Stimulated activated CD8-positive, alpha-beta memory T cell treated with anti-CD3 and anti-CD28 coated beads, Interleukin-2, amount 100 ng/mL, for 48 hours (primary cell): Measurements from ENCODE around the gene AP1M1.

ENCODE experiments used
- DNase-seq, 2 donors: peaks; one replicate each; pipeline ENCODE4 v3.0.0-alpha.2; 2020; ENCODE audit warnings: low read depth in 2 of 2

The AP1M1 gene

GRCh38 chr19:16232127-16232526 is 34.4 kb downstream of the AP1M1 start:
- no peak for DNase-seq

DNA sequence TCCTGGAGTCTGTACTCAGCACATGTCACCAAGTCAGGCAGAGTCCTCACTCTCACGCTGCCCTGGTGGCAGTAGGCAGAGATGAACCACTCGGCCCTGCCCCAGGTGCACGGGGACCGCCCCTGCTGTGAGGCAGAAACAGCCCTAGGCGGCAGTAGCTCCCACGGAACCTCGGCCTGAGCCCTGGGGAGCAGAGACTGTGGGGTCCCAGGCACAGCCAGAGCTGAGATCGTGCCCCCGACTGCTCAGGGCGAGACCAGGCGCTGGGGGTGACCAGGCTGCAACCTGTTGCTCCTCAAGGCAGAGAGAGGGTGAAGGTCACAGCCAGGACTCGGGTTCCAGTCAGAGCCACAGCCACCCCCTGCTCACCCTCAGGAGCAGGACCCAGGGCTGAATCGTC is 34.9 kb downstream of the AP1M1 start:
- no peak for DNase-seq

DNA sequence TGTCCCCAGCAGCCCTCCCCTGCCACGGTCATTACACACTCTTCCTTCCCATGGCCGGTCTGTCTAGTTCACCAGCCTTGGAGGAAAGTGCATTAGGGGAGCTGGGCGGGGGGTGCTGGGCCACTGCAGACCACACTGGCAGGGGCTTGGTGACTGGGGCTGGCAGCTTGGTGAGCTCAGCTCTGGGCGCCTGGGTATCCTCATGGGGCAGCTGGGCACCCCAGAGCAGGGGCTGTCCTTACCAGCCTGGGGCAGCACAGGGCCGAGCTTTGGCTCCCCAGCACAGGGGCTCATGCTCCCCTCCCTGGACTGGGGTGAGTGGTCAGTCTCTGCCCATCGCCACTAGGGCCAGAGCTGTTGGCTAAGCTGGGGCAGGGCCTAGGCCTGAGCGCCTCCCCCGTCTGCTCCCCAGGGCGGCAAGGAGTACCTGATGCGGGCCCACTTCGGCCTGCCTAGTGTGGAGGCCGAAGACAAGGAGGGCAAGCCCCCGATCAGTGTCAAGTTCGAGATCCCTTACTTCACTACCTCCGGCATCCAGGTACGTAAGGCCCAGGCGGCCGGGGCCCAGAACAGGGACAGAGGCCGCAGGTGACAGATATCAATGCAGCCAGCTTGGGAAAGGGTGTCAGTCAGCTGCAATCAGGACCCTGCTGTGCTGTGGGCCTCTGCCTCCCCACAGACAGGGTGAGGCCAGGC is 35.5 kb downstream of the AP1M1 start:
- no peak for DNase-seq

DNA sequence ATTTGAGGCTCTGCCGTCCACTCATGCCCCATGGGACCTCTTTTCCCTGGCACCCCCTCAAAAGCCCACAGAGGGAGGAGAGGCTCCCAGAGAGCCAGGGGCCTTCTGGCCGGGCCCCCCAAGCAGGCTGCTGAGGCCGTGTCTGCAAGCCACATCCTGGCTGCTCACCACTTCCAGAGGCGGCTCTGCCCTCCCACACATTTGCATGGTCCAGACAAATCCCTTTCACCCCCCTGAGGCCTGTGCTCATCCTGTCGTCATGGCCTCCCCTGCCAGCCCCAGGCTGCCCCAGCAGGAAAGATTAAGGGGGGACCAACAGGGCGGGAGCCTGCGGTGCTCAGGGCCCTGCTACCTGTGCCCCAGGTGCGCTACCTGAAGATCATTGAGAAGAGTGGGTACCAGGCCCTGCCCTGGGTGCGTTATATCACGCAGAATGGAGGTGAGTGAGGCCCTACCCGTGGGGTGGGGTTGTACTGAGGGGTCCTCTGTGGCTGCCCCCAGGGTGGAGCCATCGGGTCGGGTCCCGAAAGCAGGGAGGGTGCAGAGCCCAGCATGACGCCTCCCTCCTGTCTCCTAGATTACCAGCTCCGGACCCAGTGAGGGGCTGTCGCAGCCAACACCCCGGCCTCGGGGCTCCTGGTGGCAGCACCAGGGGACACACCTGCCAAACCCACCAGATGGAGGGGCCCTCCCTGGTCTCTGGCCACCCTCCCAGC is 36.3 kb downstream of the AP1M1 start:
- DNase-seq, result no peak

DNA sequence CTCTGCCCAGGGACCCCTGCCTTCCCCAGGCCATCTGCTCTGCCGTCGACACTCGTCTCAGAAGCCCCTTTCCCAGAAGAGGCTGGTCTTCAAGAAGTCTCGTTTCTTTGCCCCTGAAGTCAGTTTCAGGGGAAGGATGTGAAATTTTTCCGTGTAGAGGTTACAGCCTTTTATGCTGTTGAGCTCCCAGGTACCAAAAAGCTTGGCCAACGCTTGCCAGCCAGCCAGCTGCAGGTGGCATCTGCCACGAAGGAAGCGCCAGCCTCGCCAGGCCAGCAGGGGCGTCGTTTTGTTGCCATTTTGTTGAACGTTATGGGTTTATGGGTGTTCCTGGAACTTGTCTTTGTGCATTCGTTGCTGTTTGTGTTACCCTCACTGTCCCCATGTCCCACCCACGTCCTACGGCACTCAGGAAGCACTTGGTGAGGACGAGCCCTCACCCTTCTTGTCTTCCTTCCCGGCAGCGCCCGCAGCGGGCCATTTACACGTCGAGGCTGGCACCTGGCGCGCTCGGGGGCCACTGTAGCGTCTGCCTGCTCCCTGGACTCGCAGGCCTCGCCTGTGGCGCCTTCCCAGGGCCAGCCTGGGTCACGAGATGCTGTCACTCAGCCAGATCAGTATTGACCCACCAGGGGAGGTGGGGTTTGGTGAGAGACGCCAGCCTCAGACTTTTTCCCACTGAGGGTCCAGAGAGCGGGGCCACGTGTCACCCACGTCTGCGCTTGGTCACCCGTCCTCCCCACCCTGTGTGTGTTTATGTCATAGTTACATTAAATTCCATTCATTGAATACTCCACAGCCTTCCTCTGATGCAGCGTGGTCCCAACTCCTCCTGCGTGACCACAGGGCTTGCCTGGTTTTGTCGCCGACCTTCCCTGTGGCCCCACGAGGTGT is 37.1 kb downstream of the AP1M1 start:
- no peak for DNase-seq

GRCh38 chr19:16235811-16236652 is 38.3 kb downstream of the AP1M1 start:
- DNase-seq, result no peak

GRCh38 chr19:16244091-16244490 is 46.4 kb downstream of the AP1M1 start:
- no peak for DNase-seq

- DNase-seq, result peak; percentile 77 to 83
Measured at GRCh38 chr19:16247353-16248182, 49.9 kb downstream of the AP1M1 start.

GRCh38 chr19:16248380-16249023 is 50.8 kb downstream of the AP1M1 start:
- DNase-seq, result no peak

DNA sequence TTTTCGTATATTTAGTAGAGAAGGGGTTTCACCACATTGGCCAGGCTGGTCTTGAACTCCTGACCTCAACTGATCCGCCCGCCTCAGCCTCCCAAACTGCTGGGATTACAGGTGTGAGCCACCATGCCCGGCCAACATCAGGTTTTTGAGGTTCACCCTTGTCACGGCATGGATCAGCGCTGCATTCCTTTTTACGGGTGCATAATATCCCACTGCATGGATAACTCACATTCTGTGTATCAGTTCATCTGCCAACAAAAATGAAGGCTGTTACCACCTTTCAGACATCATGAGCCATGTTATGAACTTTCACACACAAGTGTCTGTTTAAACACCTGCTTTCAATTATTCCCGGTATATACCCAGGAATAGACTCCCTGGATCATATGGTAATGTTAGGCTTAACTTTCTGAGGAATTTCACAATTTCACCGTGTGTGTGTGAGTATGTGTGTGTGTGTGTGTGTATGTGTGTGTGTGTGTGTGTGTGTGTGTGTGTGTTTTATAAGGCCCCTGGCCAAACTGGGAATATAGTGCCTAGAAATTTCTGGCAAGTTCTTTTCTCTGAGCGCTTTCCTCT is 52.2 kb downstream of the AP1M1 start:
- no peak for DNase-seq

DNA sequence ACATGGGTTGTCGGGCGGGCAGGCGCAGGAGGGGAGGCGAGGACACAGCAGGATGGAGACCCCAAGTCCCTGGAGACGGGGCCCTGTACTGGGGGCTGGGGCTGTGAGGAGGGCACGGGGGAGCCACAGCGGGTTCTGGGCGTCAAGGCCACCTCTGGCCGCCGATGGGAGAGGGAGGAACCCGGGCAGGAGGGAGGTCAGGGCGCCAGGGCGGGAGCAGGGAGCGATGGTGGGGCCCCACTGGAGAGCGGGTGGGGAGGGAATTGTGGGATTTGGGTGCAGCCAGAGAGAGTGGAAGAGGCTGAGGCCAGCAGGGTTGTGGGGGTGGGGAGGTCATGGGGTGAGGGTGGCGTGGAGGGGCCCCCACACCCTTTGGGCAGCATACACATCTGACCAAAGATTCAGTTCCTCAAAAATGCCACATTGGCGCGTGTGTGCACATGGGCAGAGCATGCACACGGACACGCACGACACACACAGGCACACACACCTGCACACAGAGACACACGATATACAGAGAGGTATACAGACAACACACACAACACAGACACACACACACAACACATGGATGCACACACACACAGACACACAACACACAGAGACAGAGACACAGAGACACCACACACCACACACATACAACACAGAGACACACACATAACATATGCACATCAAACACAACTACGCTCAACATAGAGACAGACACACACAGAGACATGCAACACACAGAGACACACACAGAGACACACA is 54.9 kb downstream of the AP1M1 start:
- DNase-seq, result no peak

- DNase-seq, result no peak
Measured at GRCh38 chr19:16254851-16255408, 57.2 kb downstream of the AP1M1 start.

DNA sequence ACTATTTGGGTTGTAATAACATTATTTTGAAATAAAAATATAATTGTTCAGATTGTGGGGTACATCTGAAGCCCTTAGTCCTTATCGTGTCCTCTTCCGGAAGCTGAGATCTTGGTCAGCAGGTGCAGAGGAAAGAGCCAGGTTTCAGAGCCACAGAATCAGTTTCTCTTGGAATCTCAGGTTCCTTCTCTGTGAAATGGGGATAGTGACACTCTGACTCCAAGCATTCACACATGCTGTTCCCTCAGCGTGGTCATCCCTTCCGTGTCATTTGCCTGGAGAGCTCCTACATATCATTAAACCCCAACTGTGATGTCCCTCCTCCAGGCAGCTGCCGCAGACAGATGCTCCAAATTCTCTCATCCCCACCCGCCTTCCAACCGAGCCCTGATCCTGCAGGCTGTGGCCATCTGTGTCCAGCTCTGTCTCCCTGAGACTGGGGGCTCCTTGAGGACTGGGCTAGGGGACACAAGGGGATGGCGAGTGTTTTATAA is 59.8 kb downstream of the AP1M1 start:
- DNase-seq, result no peak

- DNase-seq, result no peak
Measured at GRCh38 chr19:16258440-16258903, 60.8 kb downstream of the AP1M1 start.

DNA sequence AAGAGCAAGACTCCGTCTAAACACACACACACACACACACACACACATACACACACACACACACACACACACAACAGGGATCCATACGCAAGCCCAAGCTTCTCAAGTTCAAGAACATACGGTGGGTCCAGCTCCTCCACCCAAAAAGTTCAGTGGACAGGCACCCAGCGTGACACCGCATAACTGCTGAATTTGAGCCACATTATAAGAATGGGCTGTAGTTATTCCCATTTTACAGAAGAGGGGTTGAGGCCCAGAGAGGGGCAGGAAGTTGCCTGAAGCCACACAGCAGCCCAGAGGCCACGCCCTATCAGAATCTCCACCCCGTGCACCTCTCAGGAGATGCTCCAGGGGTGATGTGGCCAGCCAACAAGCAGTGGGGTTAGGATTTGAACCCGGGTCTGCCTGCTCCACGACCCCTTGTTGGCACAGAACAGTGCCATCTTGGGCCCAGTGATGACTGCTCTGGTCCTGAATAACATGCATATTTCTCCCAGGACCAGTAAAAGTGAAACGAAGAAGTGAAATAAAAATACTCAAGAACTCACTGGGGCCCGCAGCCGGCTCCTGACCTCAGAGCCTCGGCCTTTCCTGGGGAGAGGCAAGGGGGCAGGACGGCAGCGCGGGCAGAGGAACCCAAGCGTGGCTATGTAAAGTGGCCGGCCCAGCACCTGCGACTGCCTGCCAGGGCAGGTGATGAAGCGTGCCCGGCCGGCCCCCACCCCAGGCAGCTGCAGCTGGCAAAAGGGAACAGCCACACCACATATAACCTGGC is 61.9 kb downstream of the AP1M1 start:
- no peak for DNase-seq

GRCh38 chr19:16260160-16260811 is 62.6 kb downstream of the AP1M1 start:
- DNase-seq, result no peak

DNA sequence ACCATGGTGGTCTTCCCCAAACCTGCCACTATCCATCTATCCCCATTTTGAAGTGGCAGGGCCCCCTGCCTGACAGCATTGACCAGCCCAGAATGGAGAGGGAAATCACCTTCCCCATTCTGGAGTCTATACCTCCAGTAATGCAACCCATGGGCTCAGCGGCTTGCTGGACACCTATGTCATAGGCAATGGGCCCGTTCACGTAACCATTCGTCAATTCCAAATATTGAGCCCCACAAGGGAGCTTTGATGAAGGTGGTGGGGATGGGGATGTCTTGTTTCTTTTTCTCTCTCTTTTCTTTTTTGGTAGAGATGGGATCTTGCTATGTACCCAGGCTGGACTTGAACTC is 63.1 kb downstream of the AP1M1 start:
- DNase-seq, result no peak
